Neural progenitor cell (in vitro differentiated cells): ENCODE results near the gene KDM4B. TPM values are rescaled to one million over a fixed set of nuclear protein-coding genes. Genes with fewer than 3 reads are reported as not detected.

ENCODE experiments used
- DNase-seq: peaks from one replicate; pipeline ENCODE4 v3.0.0-alpha.2; 2016; ENCODE audit warnings: low spot score
- H2AFZ ChIP-seq: fragments of 200-600 bp; sonication (generic); replicated peaks from 2 replicates; pipeline ENCODE4 v1.6.1; 2016; ENCODE audit warnings: antibody characterized with exemption
- H3F3A ChIP-seq: fragments of 200-600 bp; sonication (generic); 2 replicates; pipeline ENCODE4 v1.6.1; 2016; ENCODE audit warnings: antibody characterized with exemption, low read depth
- H3K27ac ChIP-seq: fragments of 200-600 bp; sonication (generic); 2 replicates; pipeline ENCODE4 v1.5.1; 2016; ENCODE audit warnings: mild to moderate bottlenecking
- H3K27me3 ChIP-seq: fragments of 200-600 bp; sonication (generic); 2 replicates; pipeline ENCODE4 v1.6.1; 2016; ENCODE audit warnings: mild to moderate bottlenecking, moderate library complexity
- H3K36me3 ChIP-seq: fragments of 200-600 bp; sonication (generic); 2 replicates; pipeline ENCODE4 v1.5.1; 2016
- H3K4me1 ChIP-seq: fragments of 200-600 bp; sonication (generic); 2 replicates; pipeline ENCODE4 v1.6.1; 2016; ENCODE audit warnings: mixed run types
- H3K4me2 ChIP-seq: fragments of 200-600 bp; sonication (generic); 2 replicates; pipeline ENCODE4 v1.6.1; 2016
- H3K4me3 ChIP-seq: fragments of 200-600 bp; sonication (generic); 2 replicates; pipeline ENCODE4 v1.5.1; 2016
- H3K79me2 ChIP-seq: fragments of 200-600 bp; sonication (generic); 2 replicates; pipeline ENCODE4 v1.6.1; 2016; ENCODE audit warnings: low read depth
- H3K9ac ChIP-seq: fragments of 200-600 bp; sonication (generic); 2 replicates; pipeline ENCODE4 v1.6.1; 2016
- H3K9me3 ChIP-seq: fragments of 200-600 bp; sonication (generic); 2 replicates; pipeline ENCODE4 v1.5.1; 2016; ENCODE audit warnings: low read depth
- H4K20me1 ChIP-seq: fragments of 200-600 bp; sonication (generic); 2 replicates; pipeline ENCODE4 v1.6.1; 2016; ENCODE audit warnings: low read depth
- H3K27ac Mint-ChIP-seq: 3 replicates; pipeline ENCODE4 v1.8.0; 2021; ENCODE audit warnings: mixed read lengths
- H3K27me3 Mint-ChIP-seq: 2 replicates; pipeline ENCODE4 v1.8.0; 2022; ENCODE audit warnings: low read depth, mild to moderate bottlenecking, inconsistent platforms, moderate library complexity, mixed read lengths; ENCODE audit not compliant: insufficient read depth
- H3K36me3 Mint-ChIP-seq: 3 replicates; pipeline ENCODE4 v1.8.0; 2021; ENCODE audit warnings: mixed read lengths
- H3K4me1 Mint-ChIP-seq: 3 replicates; pipeline ENCODE4 v1.8.0; 2021; ENCODE audit warnings: mixed read lengths
- H3K4me3 Mint-ChIP-seq: 3 replicates; pipeline ENCODE4 v1.8.0; 2021; ENCODE audit warnings: mild to moderate bottlenecking, moderate library complexity, mixed read lengths
- H3K9me3 Mint-ChIP-seq: 3 replicates; pipeline ENCODE4 v1.8.0; 2020; ENCODE audit warnings: mixed read lengths
- EZH2 ChIP-seq: fragments of 200-600 bp; sonication (generic); IDR thresholded peaks from 2 replicates; pipeline ENCODE4 v1.6.1; 2017; ENCODE audit warnings: antibody characterized with exemption, mild to moderate bottlenecking, moderate library complexity
- EZH2phosphoT487 ChIP-seq: fragments of 200-600 bp; sonication (generic); IDR thresholded peaks from 2 replicates; pipeline ENCODE4 v1.6.1; 2017; ENCODE audit warnings: antibody characterized with exemption
- total RNA-seq: library from RNA; depleted of rRNA; stranded (reverse); fragments of >200 nt; gene quantifications from 2 replicates; pipeline ENCODE4 v1.2.3, GENCODE V29; 2015; ENCODE audit warnings: low replicate concordance
- TF ChIP-seq, protein P1 (sequence below): fragments of 200-600 bp; sonication (generic); IDR thresholded peaks from 2 replicates; pipeline ENCODE4 v1.5.1; 2017; ENCODE audit warnings: antibody characterized with exemption, mild to moderate bottlenecking

The KDM4B gene
- total RNA-seq, 1 donor from 2014 or later, result 16.0 TPM

DNA sequence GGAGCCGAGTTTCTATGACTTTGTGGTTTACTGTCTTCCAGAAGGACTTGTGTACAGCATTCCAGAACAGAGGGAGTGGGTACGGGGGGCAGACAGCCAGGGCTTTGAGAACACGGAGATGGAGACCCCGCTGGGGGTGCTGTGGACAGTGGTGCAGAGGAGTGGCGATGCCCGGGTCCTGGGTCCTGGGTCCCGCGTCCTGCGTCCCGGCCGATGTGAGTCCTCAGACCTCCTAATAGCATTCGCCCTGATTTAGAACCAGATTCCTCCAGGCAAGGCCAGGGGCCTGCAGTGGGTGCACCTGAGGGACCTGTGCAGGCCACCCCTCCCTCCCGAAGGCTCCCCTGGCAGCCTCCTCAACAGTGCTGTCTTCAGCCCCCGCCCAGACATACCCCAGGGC is 97.9 kb downstream of the KDM4B start:
- no peak for DNase-seq
- TF ChIP-seq EZH2, result no peak
- no peak for TF ChIP-seq EZH2phosphoT487
- TF ChIP-seq, protein P1, sequence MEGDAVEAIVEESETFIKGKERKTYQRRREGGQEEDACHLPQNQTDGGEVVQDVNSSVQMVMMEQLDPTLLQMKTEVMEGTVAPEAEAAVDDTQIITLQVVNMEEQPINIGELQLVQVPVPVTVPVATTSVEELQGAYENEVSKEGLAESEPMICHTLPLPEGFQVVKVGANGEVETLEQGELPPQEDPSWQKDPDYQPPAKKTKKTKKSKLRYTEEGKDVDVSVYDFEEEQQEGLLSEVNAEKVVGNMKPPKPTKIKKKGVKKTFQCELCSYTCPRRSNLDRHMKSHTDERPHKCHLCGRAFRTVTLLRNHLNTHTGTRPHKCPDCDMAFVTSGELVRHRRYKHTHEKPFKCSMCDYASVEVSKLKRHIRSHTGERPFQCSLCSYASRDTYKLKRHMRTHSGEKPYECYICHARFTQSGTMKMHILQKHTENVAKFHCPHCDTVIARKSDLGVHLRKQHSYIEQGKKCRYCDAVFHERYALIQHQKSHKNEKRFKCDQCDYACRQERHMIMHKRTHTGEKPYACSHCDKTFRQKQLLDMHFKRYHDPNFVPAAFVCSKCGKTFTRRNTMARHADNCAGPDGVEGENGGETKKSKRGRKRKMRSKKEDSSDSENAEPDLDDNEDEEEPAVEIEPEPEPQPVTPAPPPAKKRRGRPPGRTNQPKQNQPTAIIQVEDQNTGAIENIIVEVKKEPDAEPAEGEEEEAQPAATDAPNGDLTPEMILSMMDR, result no peak
- Histone ChIP-seq H3K9ac (no peak overlapping the region), H3K27me3 (no peaks in the 10 kb centered on the region), H3K4me3 (no peak overlapping the region), H2AFZ (no peak overlapping the region), H3K9me3 (no peaks in the 10 kb centered on the region), H3K79me2 (no peaks in the 10 kb centered on the region), H3K36me3 (peaks cover 3% of the 10 kb centered on the region), H3K27ac (peak overlapping the region; percentile 63), H3K4me1 (peaks cover 11% of the 10 kb centered on the region), H3F3A (no peaks in the 10 kb centered on the region), H4K20me1 (peaks cover 46% of the 10 kb centered on the region), H3K4me2 (no peak overlapping the region)
- Mint-ChIP-seq H3K27ac (no peak overlapping the region), H3K4me3 (no peak overlapping the region), H3K4me1 (peaks cover 17% of the 10 kb centered on the region), H3K9me3 (peaks cover 7% of the 10 kb centered on the region), H3K36me3 (peaks cover 31% of the 10 kb centered on the region), H3K27me3 (peaks cover under 1% of the 10 kb centered on the region)

DNA sequence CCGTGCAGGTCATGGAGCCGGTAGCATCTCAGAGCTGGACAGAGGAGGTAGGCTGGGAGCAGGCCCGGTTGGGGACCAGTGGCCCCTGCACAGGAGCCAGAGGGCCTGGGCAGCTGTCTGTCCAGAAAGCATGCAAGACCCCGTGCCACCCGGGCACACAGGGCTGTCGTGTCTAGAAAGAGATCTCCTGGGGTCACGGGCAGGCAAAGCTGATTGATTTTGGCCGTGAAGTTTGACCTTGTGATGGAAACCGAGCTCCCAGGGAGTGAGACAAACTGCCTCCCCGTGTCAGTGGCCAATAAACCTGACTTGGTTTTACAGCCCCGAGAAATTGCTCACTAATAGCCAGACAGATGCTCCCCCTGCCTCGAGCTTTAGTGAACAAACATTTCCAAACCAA is 98.8 kb downstream of the KDM4B start:
- Mint-ChIP-seq H3K27ac (no peak overlapping the region), H3K9me3 (peaks cover 5% of the 10 kb centered on the region), H3K27me3 (no peaks in the 10 kb centered on the region), H3K36me3 (peaks cover 25% of the 10 kb centered on the region), H3K4me1 (peaks cover 17% of the 10 kb centered on the region), H3K4me3 (no peak overlapping the region)
- Histone ChIP-seq H3K4me3 (no peak overlapping the region), H4K20me1 (peaks cover 50% of the 10 kb centered on the region), H3K36me3 (no peaks in the 10 kb centered on the region), H3K79me2 (no peaks in the 10 kb centered on the region), H3K9ac (no peak overlapping the region), H3F3A (no peaks in the 10 kb centered on the region), H3K27ac (no peak overlapping the region), H3K9me3 (no peaks in the 10 kb centered on the region), H3K4me1 (peaks cover 11% of the 10 kb centered on the region), H3K4me2 (no peak overlapping the region), H3K27me3 (no peaks in the 10 kb centered on the region), H2AFZ (no peak overlapping the region)
- DNase-seq, result no peak
- no peak for TF ChIP-seq EZH2phosphoT487
- TF ChIP-seq, protein P1, result no peak
- TF ChIP-seq EZH2, result no peak

DNA sequence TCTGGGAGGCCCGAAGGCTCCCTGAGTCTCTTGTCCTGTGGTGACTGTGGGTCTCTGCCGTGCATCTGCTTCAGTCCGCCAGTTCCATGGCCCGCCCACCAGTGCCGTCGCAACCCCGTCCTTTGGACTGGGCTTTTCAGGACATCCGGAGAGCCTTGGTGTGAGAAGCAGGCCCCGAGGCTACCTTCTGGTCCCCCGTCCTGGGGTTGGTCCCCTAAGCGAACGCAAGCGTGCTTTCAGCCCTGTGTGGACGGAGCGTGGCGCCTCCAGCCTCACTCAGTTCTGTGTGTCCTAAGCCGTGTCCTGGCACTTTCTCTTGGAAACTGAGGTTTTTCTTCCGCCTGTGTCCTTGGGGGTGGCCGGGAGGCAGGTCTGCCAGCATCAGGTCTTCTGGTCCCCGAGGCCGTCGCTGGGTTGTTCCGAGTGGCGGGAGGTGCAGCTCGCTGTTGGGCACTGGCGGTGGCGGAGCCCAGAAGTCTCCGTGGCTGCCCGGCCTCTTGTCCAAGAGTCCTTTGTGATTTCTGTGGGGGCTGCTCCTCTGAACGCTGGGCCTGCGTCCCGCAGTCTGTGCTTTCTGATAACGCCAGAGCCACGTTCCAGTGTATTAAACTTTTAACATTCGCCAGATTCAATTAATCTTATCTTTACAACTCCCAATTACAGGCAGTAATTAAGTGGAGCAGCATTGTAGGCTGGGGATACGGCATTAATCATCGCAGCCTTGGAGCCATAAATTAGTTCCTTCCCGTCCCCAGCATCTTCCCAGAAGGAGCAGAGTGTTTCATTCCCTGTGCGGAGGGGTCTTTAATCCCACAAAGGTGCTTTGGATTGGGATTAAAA is 99.5 kb downstream of the KDM4B start:
- Histone ChIP-seq H3K36me3 (no peaks in the 10 kb centered on the region), H3K4me3 (no peak overlapping the region), H4K20me1 (peaks cover 54% of the 10 kb centered on the region), H3K27me3 (no peaks in the 10 kb centered on the region), H3K9ac (no peak overlapping the region), H3K79me2 (no peaks in the 10 kb centered on the region), H3K27ac (no peak overlapping the region), H3K4me1 (peaks cover 11% of the 10 kb centered on the region), H3K9me3 (no peaks in the 10 kb centered on the region), H3F3A (no peaks in the 10 kb centered on the region), H2AFZ (no peak overlapping the region), H3K4me2 (no peak overlapping the region)
- H3K27ac Mint-ChIP-seq, result peak overlapping the region; percentile 42
- no peak overlapping the region for H3K4me3 Mint-ChIP-seq
- peaks cover 21% of the 10 kb centered on the region for H3K36me3 Mint-ChIP-seq
- TF ChIP-seq EZH2phosphoT487, result no peak
- TF ChIP-seq, protein P1, result no peak
- no peak for TF ChIP-seq EZH2
- H3K9me3 Mint-ChIP-seq, result no peaks in the 10 kb centered on the region
- no peak for DNase-seq
- H3K4me1 Mint-ChIP-seq, result peaks cover 19% of the 10 kb centered on the region
- no peaks in the 10 kb centered on the region for H3K27me3 Mint-ChIP-seq
